ENCODE data around the gene IGSF21. TPM values are rescaled to one million over a fixed set of nuclear protein-coding genes. Genes with fewer than 3 reads are reported as not detected.

IGSF21 gene
- total and polyA plus RNA-seq, 2 donors from 2014 or later = 1.4 to 6.6 TPM

- H3K36me3 ChIP-seq (ENCODE audit: control insufficient read depth in 2 of 3, insufficient read depth in 3 of 3, low read length in 3 of 3) = no peaks in the 10 kb centered on the region
- no peak overlapping the region for H3K4me3 ChIP-seq (ENCODE audit: low read length in 3 of 3)
- FAIRE-seq = no peak
- DNase-seq = no peak
- no peak overlapping the region for H3K27ac ChIP-seq (ENCODE audit: low read depth in 2 of 2, low read length in 2 of 2)
- H3K9me3 ChIP-seq (ENCODE audit: control insufficient read depth in 2 of 3, insufficient read depth in 1 of 3, low read length in 3 of 3) = no peaks in the 10 kb centered on the region
- no peak for TF ChIP-seq CTCF (IDR thresholded peaks at IDR 0.05; ENCODE audit: borderline replicate concordance, extremely low read depth, insufficient read depth)
- no peak overlapping the region for H3K9ac ChIP-seq (ENCODE audit: low read length in 3 of 3)
- no peaks in the 10 kb centered on the region for H3K27me3 ChIP-seq (ENCODE audit: control insufficient read depth, insufficient read depth, low read length)
- no peaks in the 10 kb centered on the region for H3K4me1 ChIP-seq (ENCODE audit: control insufficient read depth in 2 of 3, insufficient read depth in 2 of 3, low read depth in 1 of 3, low read length in 3 of 3)
- intact Hi-C loops (cut with DNase I) = no loop called here
These were observed 19.5 kb upstream of the IGSF21 start for GRCh38 chr1:18088077-18088594.

- Histone ChIP-seq H3K27ac (ENCODE audit: low read depth in 2 of 2, low read length in 2 of 2) (no peak overlapping the region), H3K4me1 (ENCODE audit: control insufficient read depth in 2 of 3, insufficient read depth in 2 of 3, low read depth in 1 of 3, low read length in 3 of 3) (no peaks in the 10 kb centered on the region), H3K4me3 (ENCODE audit: low read length in 3 of 3) (no peak overlapping the region), H3K36me3 (ENCODE audit: control insufficient read depth in 2 of 3, insufficient read depth in 3 of 3, low read length in 3 of 3) (no peaks in the 10 kb centered on the region), H3K9ac (ENCODE audit: low read length in 3 of 3) (no peak overlapping the region), H3K9me3 (ENCODE audit: control insufficient read depth in 2 of 3, insufficient read depth in 1 of 3, low read length in 3 of 3) (no peaks in the 10 kb centered on the region), H3K27me3 (ENCODE audit: control insufficient read depth, insufficient read depth, low read length) (no peaks in the 10 kb centered on the region)
- intact Hi-C loops (cut with DNase I) = no loop called here
- no peak for DNase-seq
- no peak for TF ChIP-seq CTCF (IDR thresholded peaks at IDR 0.05; ENCODE audit: borderline replicate concordance, extremely low read depth, insufficient read depth)
- FAIRE-seq = no peak
These were observed 18.1 kb upstream of the IGSF21 start for GRCh38 chr1:18089488-18089887.

GRCh38 chr1:18090636-18091035 is 17.0 kb upstream of the IGSF21 start:
- intact Hi-C loops (cut with DNase I) = no loop called here
- TF ChIP-seq CTCF (IDR thresholded peaks at IDR 0.05; ENCODE audit: borderline replicate concordance, extremely low read depth, insufficient read depth) = no peak
- no peak for FAIRE-seq
- Histone ChIP-seq H3K27ac (ENCODE audit: low read depth in 2 of 2, low read length in 2 of 2) (no peak overlapping the region), H3K36me3 (ENCODE audit: control insufficient read depth in 2 of 3, insufficient read depth in 3 of 3, low read length in 3 of 3) (no peaks in the 10 kb centered on the region), H3K4me3 (ENCODE audit: low read length in 3 of 3) (no peak overlapping the region), H3K9ac (ENCODE audit: low read length in 3 of 3) (no peak overlapping the region), H3K9me3 (ENCODE audit: control insufficient read depth in 2 of 3, insufficient read depth in 1 of 3, low read length in 3 of 3) (no peaks in the 10 kb centered on the region), H3K27me3 (ENCODE audit: control insufficient read depth, insufficient read depth, low read length) (no peaks in the 10 kb centered on the region), H3K4me1 (ENCODE audit: control insufficient read depth in 2 of 3, insufficient read depth in 2 of 3, low read depth in 1 of 3, low read length in 3 of 3) (no peaks in the 10 kb centered on the region)
- DNase-seq = peak in 2 of 5 donors; percentile 29 to 30
